Measurements from ENCODE around the gene MAP1A.
"Not testable (repeated sequence)": the region's sequence is repeated elsewhere in the genome, so short reads cannot be mapped to it uniquely, and the experiment has no call there.

MAP1A gene

GRCh38 chr15:43529587-43530345, 12.4 kb downstream of the MAP1A start:
- no peak for DNase-seq (ENCODE audit: low read depth)

- DNase-seq (ENCODE audit: low read depth), result no peak
These were observed 13.7 kb downstream of the MAP1A start for GRCh38 chr15:43531018-43531670.

DNA sequence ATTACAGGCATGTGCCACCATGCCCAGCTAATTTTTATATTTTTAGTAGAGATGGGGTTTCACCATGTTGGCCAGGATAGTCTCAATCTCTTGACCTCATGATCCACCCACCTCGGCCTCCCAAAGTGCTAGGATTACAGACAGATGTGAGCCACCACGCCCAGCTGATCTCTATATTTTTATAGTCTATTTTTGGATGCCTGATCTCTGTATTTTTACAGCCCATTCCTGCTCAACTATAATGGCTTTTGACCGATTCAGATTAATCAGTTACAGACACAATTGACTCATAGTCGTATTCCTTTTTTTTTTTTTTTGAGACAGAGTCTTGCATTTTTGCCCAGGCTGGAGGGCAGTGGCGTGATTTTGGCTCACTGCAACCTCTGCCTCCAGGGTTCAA, 15.4 kb downstream of the MAP1A start:
- DNase-seq (ENCODE audit: low read depth), result not testable (repeated sequence)

DNA sequence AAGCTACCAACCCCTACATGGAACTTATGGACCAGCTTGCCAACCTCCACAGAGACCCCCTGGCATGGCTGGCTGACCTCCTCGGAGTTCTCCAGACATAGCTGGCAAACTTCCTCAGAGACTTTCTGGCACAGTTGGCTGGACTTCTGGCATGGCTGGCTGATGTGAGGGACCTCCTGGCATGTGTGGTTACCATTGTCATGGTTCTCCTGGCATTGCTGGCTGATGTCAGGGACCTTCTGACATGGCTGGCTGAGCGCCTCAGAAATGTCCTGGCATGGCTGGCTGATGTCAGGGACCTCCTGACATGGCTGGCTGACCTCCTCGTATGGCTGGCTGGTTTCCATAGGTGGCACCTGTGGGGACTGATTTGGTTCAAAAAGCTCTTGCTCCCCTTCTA, 17.5 kb downstream of the MAP1A start:
- no peak for DNase-seq (ENCODE audit: low read depth)

- no peak for DNase-seq (ENCODE audit: low read depth)
These were observed 20.7 kb downstream of the MAP1A start for GRCh38 chr15:43538091-43538490.

- DNase-seq (ENCODE audit: low read depth), result no peak
These were observed 24.4 kb downstream of the MAP1A start for GRCh38 chr15:43541785-43542184.

DNA sequence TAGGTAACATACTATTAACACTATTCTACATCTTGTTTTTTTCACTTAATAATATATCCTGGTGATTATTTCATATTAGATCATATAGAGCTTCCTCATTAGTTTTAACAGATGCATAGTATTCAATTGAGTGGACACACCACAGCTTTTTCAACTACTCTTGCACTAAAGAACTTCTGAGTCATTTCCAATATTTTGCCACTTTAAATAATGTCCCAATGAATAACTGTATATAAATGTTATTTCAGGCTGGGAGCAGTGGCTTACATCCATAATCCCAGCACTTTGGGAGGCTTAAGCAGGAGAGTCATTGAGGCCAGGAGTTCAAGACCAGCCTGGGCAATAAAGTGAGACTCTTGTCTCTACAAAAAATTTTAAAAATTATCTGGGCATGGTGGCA, 26.9 kb downstream of the MAP1A start:
- DNase-seq (ENCODE audit: low read depth), result no peak

- no peak for DNase-seq (ENCODE audit: low read depth)
These were observed 28.0 kb downstream of the MAP1A start for GRCh38 chr15:43545426-43545825.

- DNase-seq (ENCODE audit: low read depth), result no peak
These were observed 30.1 kb downstream of the MAP1A start for GRCh38 chr15:43547539-43547938.

DNA sequence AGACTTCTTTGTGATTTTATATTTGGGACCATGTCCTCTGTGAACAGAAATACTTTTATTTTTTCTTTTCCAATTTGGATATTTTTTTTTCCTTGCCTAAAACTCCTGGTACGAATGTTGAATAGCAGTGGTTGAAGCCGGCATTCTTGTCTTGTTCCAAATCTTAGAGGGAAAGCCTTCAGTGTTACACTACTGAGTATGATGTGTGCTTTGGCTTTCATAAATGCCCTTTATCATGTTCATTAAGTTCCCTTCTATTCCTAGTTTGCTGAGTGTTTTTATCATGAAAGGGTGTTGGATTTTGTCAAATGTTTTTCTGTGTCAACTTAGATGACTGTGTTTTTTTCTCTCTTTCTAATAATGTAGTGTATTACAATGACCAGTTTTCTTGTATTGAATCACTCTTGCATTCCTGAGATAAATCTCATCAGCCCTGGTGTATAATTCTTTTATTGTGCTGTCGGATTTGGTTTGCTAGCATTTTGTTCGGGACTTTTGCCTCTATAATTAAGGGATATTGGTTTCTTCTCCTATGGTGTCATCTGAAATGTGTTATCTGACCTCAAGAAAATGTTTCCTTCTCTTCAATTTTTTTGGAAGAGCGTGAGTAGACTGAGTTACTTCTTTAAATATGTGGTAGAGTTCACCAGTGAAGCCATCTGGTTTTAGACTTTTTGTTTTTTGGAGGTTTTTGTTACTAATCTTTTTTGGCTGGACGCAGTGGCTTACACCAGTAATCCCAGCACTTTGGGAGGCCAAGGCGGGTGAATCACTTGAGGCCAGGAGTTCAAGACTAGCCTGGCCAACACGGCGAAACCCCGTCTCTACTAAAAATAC, 33.3 kb downstream of the MAP1A start:
- DNase-seq (ENCODE audit: low read depth), result no peak

GRCh38 chr15:43552256-43552655, 34.8 kb downstream of the MAP1A start:
- no peak for DNase-seq (ENCODE audit: low read depth)

DNA sequence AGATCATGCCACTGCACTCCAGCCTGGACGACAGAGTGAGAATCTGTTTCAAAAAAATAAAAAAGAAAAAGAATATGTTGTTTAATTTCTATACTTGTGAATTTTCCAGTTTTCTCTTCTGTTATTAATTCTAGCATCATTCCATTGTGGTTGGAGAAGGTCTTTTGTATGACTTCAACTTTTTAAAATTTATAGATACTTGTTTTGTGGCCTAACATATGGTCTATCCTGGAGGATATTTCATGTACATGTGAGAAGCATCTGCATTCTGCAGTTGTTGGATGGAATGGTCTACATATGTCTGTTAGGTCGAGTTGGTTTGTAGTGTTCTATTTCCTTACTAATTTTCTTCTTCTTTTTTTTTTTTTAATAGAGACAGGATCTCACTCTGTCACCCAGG, 35.6 kb downstream of the MAP1A start:
- DNase-seq (ENCODE audit: low read depth), result no peak

GRCh38 chr15:43562753-43563152, 45.3 kb downstream of the MAP1A start:
- DNase-seq (ENCODE audit: low read depth), result not testable (repeated sequence)

GRCh38 chr15:43563793-43564192, 46.4 kb downstream of the MAP1A start:
- not testable (repeated sequence) for DNase-seq (ENCODE audit: low read depth)

DNA sequence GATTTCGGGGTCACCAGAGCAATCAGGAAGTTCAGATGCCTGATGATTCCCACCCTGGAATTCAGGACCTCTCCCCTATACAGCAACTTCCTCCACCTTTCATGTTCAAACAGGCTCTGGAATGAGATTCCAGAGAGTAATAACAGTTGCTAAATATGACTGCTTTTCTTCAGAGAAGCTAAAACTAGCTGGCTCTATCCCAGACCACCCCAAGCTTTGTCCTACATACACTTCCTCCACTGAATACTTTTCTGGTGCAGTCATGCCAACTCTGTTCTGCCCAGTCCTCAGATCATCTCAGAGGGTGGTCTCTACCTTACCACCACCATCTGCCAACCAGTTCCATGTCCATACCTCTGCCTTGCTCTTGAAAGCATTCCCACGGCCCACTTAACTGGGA, 49.2 kb downstream of the MAP1A start:
- not testable (repeated sequence) for DNase-seq (ENCODE audit: low read depth)

- DNase-seq (ENCODE audit: low read depth), result not testable (repeated sequence)
These were observed 57.2 kb downstream of the MAP1A start for GRCh38 chr15:43574607-43575006.

Data from stimulated activated CD8-positive, alpha-beta memory T cell treated with anti-CD3 and anti-CD28 coated beads, Interleukin-12 subunit alpha, Interleukin-12 subunit beta, amount 100 ng/mL, for 4 hours (primary cell).